Measurements from ENCODE around the gene TMSB15B. TPM values are rescaled to one million over a fixed set of nuclear protein-coding genes. Genes with fewer than 3 reads are reported as not detected.
"Not testable (repeated sequence)": the region's sequence is repeated elsewhere in the genome, so short reads cannot be mapped to it uniquely, and the experiment has no call there.

TMSB15B gene
- 10 to 100 TPM; 15.8 to 21.1 (median 20.7) TPM for polyA plus RNA-seq (ENCODE audit: insufficient read length in 3 of 3)
- long read RNA-seq, donor 1, transcript TMSB15B-204 (3 exons, 665 nt) = major isoform, 10 of 11 reads
- long read RNA-seq, donor 1, partial matches to known transcripts = 0 of 11 reads
- long read RNA-seq, donor 1, other reads (novel, unspliced or antisense) = 0 of 11 reads
- long read RNA-seq, donor 2, transcript TMSB15B-204 (3 exons, 665 nt) = major isoform, 12 of 14 reads
- long read RNA-seq, donor 2, partial matches to known transcripts = 0 of 14 reads
- long read RNA-seq, donor 2, other reads (novel, unspliced or antisense) = 0 of 14 reads
- long read RNA-seq, donor 3, transcript TMSB15B-204 (3 exons, 665 nt) = major isoform, 9 of 10 reads
- long read RNA-seq, donor 3, partial matches to known transcripts = 0 of 10 reads
- long read RNA-seq, donor 3, other reads (novel, unspliced or antisense) = 0 of 10 reads
- long read RNA-seq, donor 4, transcript TMSB15B-204 (3 exons, 665 nt) = major isoform, 11 of 11 reads
- long read RNA-seq, donor 4, partial matches to known transcripts = 0 of 11 reads
- long read RNA-seq, donor 4, other reads (novel, unspliced or antisense) = 0 of 11 reads
- long read RNA-seq, donor 5, transcript TMSB15B-204 (3 exons, 665 nt) = major isoform, 5 of 21 reads
- long read RNA-seq, donor 5, partial matches to known transcripts = 5 of 21 reads
- long read RNA-seq, donor 5, other reads (novel, unspliced or antisense) = 8 of 21 reads
- long read RNA-seq, donor 6, transcript TMSB15B-204 (3 exons, 665 nt) = major isoform, 5 of 5 reads
- long read RNA-seq, donor 6, partial matches to known transcripts = 0 of 5 reads
- long read RNA-seq, donor 6, other reads (novel, unspliced or antisense) = 0 of 5 reads
- long read RNA-seq, donor 7, transcript TMSB15B-204 (3 exons, 665 nt) = major isoform, 9 of 15 reads
- long read RNA-seq, donor 7, partial matches to known transcripts = 6 of 15 reads
- long read RNA-seq, donor 7, other reads (novel, unspliced or antisense) = 0 of 15 reads
- long read RNA-seq, donor 8, transcript TMSB15B-204 (3 exons, 665 nt) = major isoform, 9 of 11 reads
- long read RNA-seq, donor 8, partial matches to known transcripts = 0 of 11 reads
- long read RNA-seq, donor 8, other reads (novel, unspliced or antisense) = 0 of 11 reads
- long read RNA-seq, donor 9, transcript TMSB15B-204 (3 exons, 665 nt) = major isoform, 18 of 18 reads
- long read RNA-seq, donor 9, partial matches to known transcripts = 0 of 18 reads
- long read RNA-seq, donor 9, other reads (novel, unspliced or antisense) = 0 of 18 reads
- long read RNA-seq, donor 10, transcript TMSB15B-204 (3 exons, 665 nt) = major isoform, 9 of 9 reads
- long read RNA-seq, donor 10, partial matches to known transcripts = 0 of 9 reads
- long read RNA-seq, donor 10, other reads (novel, unspliced or antisense) = 0 of 9 reads
- long read RNA-seq, donor 11, partial matches to known transcripts = 0 of 3 reads
- long read RNA-seq, donor 11, other reads (novel, unspliced or antisense) = 0 of 3 reads
- long read RNA-seq, donor 12, transcript TMSB15B-204 (3 exons, 665 nt) = major isoform, 15 of 49 reads
- long read RNA-seq, donor 12, partial matches to known transcripts = 8 of 49 reads
- long read RNA-seq, donor 12, other reads (novel, unspliced or antisense) = 26 of 49 reads
- long read RNA-seq, donor 13, transcript TMSB15B-204 (3 exons, 665 nt) = major isoform, 6 of 6 reads
- long read RNA-seq, donor 13, partial matches to known transcripts = 0 of 6 reads
- long read RNA-seq, donor 13, other reads (novel, unspliced or antisense) = 0 of 6 reads
- long read RNA-seq, donor 14, transcript TMSB15B-204 (3 exons, 665 nt) = major isoform, 15 of 17 reads
- long read RNA-seq, donor 14, partial matches to known transcripts = 0 of 17 reads
- long read RNA-seq, donor 14, other reads (novel, unspliced or antisense) = 0 of 17 reads
- long read RNA-seq, donor 15, transcript TMSB15B-204 (3 exons, 665 nt) = major isoform, 8 of 17 reads
- long read RNA-seq, donor 15, partial matches to known transcripts = 9 of 17 reads
- long read RNA-seq, donor 15, other reads (novel, unspliced or antisense) = 0 of 17 reads
- long read RNA-seq, donor 16, transcript TMSB15B-204 (3 exons, 665 nt) = major isoform, 6 of 34 reads
- long read RNA-seq, donor 16, partial matches to known transcripts = 28 of 34 reads
- long read RNA-seq, donor 16, other reads (novel, unspliced or antisense) = 0 of 34 reads

GRCh38 chrX:103962411-103963278, at the start of gene TMSB15B:
TMSB15B (plus strand) TSS chrX:103962627.
- DNase-seq = not testable (repeated sequence)

GRCh38 chrX:103913356-103914020, 48.9 kb upstream of the TMSB15B start:
- DNase-seq = no peak

- DNase-seq = peak; percentile 68
Measured at GRCh38 chrX:103918050-103918449, 44.4 kb upstream of the TMSB15B start.

- DNase-seq = peak; percentile 56
Measured at GRCh38 chrX:103918571-103919269, 43.7 kb upstream of the TMSB15B start.

- no peak for DNase-seq
Measured at GRCh38 chrX:103919270-103919637, 43.2 kb upstream of the TMSB15B start.

- DNase-seq = not testable (repeated sequence)
Measured at GRCh38 chrX:103920515-103920914, 41.9 kb upstream of the TMSB15B start.

- no peak for DNase-seq
Measured at GRCh38 chrX:103927030-103927429, 35.4 kb upstream of the TMSB15B start.

- no peak for DNase-seq
Measured at GRCh38 chrX:103927633-103928032, 34.8 kb upstream of the TMSB15B start.

GRCh38 chrX:103932133-103932532, 30.3 kb upstream of the TMSB15B start:
- no peak for DNase-seq

GRCh38 chrX:103940257-103940656, 22.2 kb upstream of the TMSB15B start:
- DNase-seq = not testable (repeated sequence)

- DNase-seq = no peak
Measured at GRCh38 chrX:103941201-103941975, 21.0 kb upstream of the TMSB15B start.

GRCh38 chrX:103949506-103949905, 12.9 kb upstream of the TMSB15B start:
- no peak for DNase-seq

GRCh38 chrX:103953353-103953752, 9.1 kb upstream of the TMSB15B start:
- DNase-seq = no peak

- DNase-seq = no peak
Measured at GRCh38 chrX:103954259-103954658, 8.2 kb upstream of the TMSB15B start.

GRCh38 chrX:103960599-103960998, 1.8 kb upstream of the TMSB15B start:
- not testable (repeated sequence) for DNase-seq

- DNase-seq = not testable (repeated sequence)
Measured at GRCh38 chrX:103983508-103983907, 21.1 kb downstream of the TMSB15B start.

GRCh38 chrX:103999234-103999633, 36.8 kb downstream of the TMSB15B start:
- DNase-seq = no peak
